GM20431 (cell line): ENCODE measurements around the gene TCF7L2.

Experiments used
- in situ Hi-C: fragments of 300-500 bp; cut with MseI, MboI; formaldehyde crosslinking; loops from one replicate; pipeline ENCODE4 v1.15.0; 2020; ENCODE audit warnings: low sequenced_read_pairs; ENCODE audit not compliant: unreplicated experiment

Gene TCF7L2

GRCh38 chr10:113080061-113080924, 130.2 kb downstream of the TCF7L2 start:
- in situ Hi-C loops: no loop called here

GRCh38 chr10:113080925-113081229, 130.8 kb downstream of the TCF7L2 start:
- in situ Hi-C loops: no loop called here

DNA sequence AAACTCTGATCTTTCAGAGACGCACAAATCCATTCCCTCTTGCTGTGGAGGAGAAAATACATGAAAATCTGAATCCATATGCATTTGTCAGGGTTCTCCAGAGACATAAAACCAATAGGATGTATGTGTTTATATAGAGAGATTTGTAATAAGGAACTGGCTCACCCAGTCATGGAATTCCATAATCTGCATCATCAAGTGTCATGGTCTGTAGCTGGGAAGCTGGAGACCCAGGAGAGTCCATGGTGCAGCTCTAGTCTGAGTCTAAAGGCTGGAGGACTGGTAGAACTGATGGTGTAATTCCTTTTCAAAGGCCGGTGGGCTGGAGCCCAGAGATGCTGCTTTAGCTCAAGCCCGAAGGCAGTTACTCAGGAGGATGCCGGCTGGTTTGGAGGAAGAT, 134.0 kb downstream of the TCF7L2 start:
- in situ Hi-C loops: no loop called here

GRCh38 chr10:113085776-113086175, 135.7 kb downstream of the TCF7L2 start:
- in situ Hi-C loops: no loop called here

GRCh38 chr10:113086282-113086681, 136.2 kb downstream of the TCF7L2 start:
- in situ Hi-C loops: no loop called here

GRCh38 chr10:113087165-113088029, 137.3 kb downstream of the TCF7L2 start:
- in situ Hi-C loops: no loop called here

- in situ Hi-C loops: no loop called here
These were observed 138.1 kb downstream of the TCF7L2 start for GRCh38 chr10:113088194-113088593.

- in situ Hi-C loops: no loop called here
These were observed 139.5 kb downstream of the TCF7L2 start for GRCh38 chr10:113089551-113089950.

- in situ Hi-C loops: no loop called here
These were observed 141.9 kb downstream of the TCF7L2 start for GRCh38 chr10:113091920-113092319.

- in situ Hi-C loops: no loop called here
These were observed 143.4 kb downstream of the TCF7L2 start for GRCh38 chr10:113093188-113094113.

DNA sequence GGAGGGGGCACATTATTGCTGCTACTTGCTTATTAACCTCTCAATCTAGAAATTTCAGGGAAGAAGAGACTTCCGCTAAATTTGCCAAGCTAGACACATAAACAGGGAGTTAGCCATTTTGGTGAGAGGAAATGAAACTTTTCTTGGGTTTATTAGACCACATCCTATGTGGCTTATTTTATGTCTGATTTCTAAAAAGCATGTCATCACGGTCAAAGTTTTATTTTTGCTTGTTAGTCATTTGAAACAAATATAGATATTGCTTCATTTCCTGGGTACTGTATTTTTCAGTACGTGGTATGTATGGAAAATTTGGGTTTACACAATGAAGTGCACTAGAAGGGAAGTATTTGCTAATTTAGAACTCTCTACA, 144.1 kb downstream of the TCF7L2 start:
- in situ Hi-C loops: no loop called here

GRCh38 chr10:113095419-113096127, 145.5 kb downstream of the TCF7L2 start:
- in situ Hi-C loops: no loop called here

DNA sequence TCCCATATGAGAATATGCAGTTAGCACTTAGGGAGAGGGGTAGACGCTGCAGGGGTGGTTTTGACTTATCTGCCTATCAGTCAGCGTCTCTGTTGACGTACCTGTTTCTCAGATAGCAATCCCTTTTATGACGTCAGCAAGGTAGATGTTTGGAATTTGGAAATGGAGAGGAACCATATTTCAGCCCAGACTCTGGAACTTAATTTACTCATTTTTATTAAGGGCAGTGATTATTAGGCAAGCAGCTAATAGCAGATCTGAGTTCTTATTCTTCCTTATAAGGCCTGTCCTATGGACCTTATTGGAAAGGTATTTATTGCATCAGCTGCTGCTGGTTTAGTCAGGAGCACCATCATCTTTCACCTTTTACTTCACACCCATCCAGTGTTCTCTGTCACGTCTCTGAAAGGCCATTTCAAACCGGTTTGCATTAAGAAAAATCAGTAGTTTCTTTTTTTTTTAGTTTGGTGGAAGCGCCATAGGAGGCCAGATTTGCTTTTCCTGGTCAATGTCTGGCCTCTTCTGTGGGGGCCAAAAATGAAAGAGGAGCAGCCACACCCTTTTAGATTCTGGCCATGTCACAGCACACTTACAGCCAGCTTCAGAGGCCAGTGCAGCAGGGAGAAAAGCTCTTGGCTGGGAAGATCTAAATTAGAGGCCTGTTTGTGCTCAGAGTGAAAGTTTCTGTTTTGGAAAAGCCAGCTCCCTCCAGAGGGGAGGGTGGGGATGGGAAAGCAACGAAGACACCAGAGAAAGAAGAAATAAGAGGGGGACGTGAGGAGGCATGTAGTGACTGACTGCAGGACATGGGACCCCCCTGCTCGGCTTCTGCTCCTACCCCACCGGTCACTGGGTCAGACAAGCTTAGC, 146.3 kb downstream of the TCF7L2 start:
- in situ Hi-C loops: no loop called here

DNA sequence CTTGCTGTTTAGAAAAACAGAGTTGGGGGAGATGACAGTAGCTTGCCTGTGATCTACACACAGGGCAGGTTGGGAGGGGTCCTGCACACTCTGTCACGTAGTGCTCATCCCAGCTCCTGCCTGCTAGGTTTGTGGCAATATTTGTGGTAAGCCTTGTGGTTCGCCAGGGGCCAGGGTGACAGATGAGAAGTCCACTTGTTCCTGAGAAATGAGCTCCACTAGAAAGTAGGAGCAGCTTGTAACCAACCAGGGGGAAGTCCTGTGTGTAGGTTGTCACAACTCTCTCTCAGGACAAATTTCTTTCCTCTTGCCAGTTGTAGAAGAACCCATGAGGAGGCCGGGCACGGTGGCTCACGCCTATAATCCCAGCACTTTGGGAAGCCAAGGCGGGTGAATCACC, 147.0 kb downstream of the TCF7L2 start:
- in situ Hi-C loops: no loop called here

DNA sequence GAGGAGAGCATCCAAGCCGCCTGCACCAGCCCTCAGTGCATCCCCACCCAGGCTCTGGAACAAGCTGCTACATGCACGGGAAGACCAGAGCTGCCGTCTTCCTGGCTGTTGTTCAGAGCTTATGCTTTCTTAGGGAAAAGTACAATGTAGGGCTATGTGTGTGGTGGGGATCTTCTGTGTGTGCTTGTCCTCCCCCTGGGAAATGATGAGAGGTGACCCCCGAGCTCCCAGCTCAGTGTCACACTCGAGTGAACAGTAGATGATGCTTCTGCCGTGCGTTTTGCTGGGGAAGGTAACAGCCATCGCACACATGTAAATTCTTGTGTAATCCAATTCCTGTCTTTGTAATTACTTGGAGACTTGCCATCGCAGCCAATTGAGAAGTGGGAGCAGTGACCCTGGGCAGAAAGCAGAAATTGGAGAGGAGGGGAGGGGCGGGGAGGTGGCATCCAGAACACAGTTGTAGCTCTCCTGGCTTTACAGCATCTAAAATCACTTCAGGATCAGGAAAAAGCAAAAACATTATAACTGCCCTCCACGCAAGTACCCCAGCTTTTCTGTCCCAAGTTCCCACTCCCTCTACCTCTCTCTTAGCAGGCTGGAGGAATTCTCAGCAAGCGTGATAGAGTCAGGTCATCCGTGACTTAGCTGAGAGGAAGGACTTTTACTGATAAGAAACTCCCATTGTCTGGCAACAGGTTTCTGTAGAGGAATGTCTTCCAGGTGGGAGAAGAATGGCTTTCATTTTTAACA, 149.6 kb downstream of the TCF7L2 start:
- in situ Hi-C loops: no loop called here

- in situ Hi-C loops: no loop called here
These were observed 150.2 kb downstream of the TCF7L2 start for GRCh38 chr10:113100281-113100680.

DNA sequence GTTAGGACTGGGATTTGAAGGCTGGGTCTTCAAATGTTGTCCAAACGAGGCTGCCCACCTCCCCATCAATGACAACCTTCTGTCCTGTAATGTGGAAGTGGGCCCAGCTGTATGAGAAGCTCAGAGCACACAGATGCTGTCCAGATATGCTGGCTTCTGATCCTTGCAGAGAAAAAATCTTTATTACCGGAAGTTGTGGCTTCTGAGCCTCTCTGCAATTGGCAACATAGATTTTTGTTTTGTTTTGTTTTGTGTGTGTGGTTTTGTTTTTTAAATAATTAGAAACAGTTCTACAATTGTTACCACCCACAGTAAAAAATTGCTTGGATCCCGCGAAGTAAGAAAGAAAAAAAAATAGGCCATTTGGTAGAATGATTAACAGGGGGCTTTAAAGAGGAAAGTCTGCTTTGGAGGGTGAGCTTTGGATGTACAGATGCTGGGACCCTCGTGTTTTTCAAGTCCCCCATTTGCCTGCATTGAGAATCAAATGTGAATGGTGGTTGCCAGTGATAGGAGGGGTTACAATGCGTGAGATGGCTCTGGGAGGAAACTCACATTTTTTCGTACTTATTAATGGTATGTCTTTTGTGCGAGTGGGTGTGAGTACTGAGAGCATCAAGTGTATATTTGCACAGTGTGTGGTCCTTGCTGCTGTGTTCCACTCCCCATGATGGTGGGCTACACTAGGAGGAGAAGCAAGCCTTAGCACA, 153.2 kb downstream of the TCF7L2 start:
- in situ Hi-C loops: no loop called here

DNA sequence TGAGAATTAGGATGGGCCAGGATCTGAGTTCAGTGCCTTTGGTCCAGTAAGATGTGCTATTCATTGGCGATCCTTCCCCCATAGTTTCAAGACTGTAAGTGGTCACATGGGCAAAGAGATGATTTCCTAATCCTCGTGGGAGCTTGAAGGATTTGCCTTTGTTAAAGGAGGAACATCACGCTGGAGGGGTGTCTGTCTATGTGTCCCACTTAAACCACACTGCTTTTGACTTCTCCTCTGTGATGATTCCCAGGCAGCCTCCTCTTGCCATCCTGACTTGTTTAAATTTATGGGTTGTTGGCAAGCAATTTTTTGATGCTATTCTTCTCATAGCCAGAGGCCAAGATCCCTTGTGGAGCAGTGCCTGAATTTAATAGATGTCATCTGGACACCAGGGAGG, 154.0 kb downstream of the TCF7L2 start:
- in situ Hi-C loops: no loop called here
